T-helper 9 cell (primary cell): ENCODE data around the gene EEF2.
"Not testable (repeated sequence)": the region's sequence is repeated elsewhere in the genome, so short reads cannot be mapped to it uniquely, and the experiment has no call there.

Experiments used
- DNase-seq: peaks from one replicate; pipeline ENCODE4 v3.0.0-alpha.2; 2020

Gene EEF2

GRCh38 chr19:3968556-3969434 is 16.5 kb downstream of the EEF2 start:
- DNase-seq = no peak

GRCh38 chr19:3967983-3968382 is 17.3 kb downstream of the EEF2 start:
- DNase-seq = not testable (repeated sequence)

GRCh38 chr19:3966051-3967017 is 18.9 kb downstream of the EEF2 start:
- no peak for DNase-seq

- no peak for DNase-seq
These were observed 20.7 kb downstream of the EEF2 start for GRCh38 chr19:3964256-3965194.

- no peak for DNase-seq
These were observed 21.6 kb downstream of the EEF2 start for GRCh38 chr19:3963458-3964255.

GRCh38 chr19:3961007-3961406 is 24.3 kb downstream of the EEF2 start:
- no peak for DNase-seq

GRCh38 chr19:3959766-3960131 is 25.5 kb downstream of the EEF2 start:
- no peak for DNase-seq

GRCh38 chr19:3958836-3959765 is 26.2 kb downstream of the EEF2 start:
- no peak for DNase-seq

- no peak for DNase-seq
These were observed 29.6 kb downstream of the EEF2 start for GRCh38 chr19:3955688-3956087.

- DNase-seq = not testable (repeated sequence)
These were observed 30.0 kb downstream of the EEF2 start for GRCh38 chr19:3955276-3955675.

- no peak for DNase-seq
These were observed 31.2 kb downstream of the EEF2 start for GRCh38 chr19:3954107-3954506.

GRCh38 chr19:3952755-3953276 is 32.4 kb downstream of the EEF2 start:
- DNase-seq = not testable (repeated sequence)

- no peak for DNase-seq
These were observed 34.1 kb downstream of the EEF2 start for GRCh38 chr19:3950871-3951861.

- no peak for DNase-seq
These were observed 35.0 kb downstream of the EEF2 start for GRCh38 chr19:3949997-3950859.

- DNase-seq = no peak
These were observed 36.0 kb downstream of the EEF2 start for GRCh38 chr19:3949294-3949693.

GRCh38 chr19:3947316-3947933 is 37.8 kb downstream of the EEF2 start:
- DNase-seq = not testable (repeated sequence)

- DNase-seq = no peak
These were observed 39.4 kb downstream of the EEF2 start for GRCh38 chr19:3945838-3946237.
